A549 (cell line): ENCODE measurements around the gene TMEM132D. TPM values are rescaled to one million over a fixed set of nuclear protein-coding genes. Genes with fewer than 3 reads are reported as not detected.

Source experiments
- ATAC-seq, 2 experiments: fragments of 200-7000 bp in 1 of 2; fragments of >200 bp in 1 of 2; cut with Nextera tagmentation in 1 of 2; cut with Tn5 transposase in 1 of 2; 3 replicates each; pipeline versions ENCODE4 v1.8.0 to v1.9.1; 2018 to 2020; ENCODE audit warnings: mild to moderate bottlenecking in 1 of 2, moderate library complexity in 1 of 2
- CTCF ChIA-PET: fragments of 300-600 bp; sonication (Branson Sonifier 250); formaldehyde crosslinking; extraction: SDS; loops from one replicate; lab custom pipeline; 2021; ENCODE audit warnings: antibody characterized with exemption, inconsistent platforms; lab: Yijun Ruan, JAX
- POLR2A ChIA-PET: fragments of 350-600 bp; formaldehyde crosslinking; extraction: SDS; loops from one replicate; lab custom pipeline; 2021; ENCODE audit warnings: antibody characterized with exemption, inconsistent platforms; lab: Yijun Ruan, JAX
- DNase-seq, 2 experiments: peaks; one replicate each; pipeline versions ENCODE4 v3.0.0 to v3.0.0-alpha.2; 2011 to 2016; ENCODE audit warnings: low read depth in 1 of 2, low spot score in 1 of 2
- FAIRE-seq: peaks from 2 replicates; lab custom pipeline; 2011; peaks lifted over from hg19 to GRCh38; lab: Jason Lieb, UNC
- H3K27ac ChIP-seq, 2 experiments: fragments of >200 bp; sonication (Bioruptor Twin); formaldehyde crosslinking; 3 replicates each; pipeline ENCODE4 v1.5.1; 2016 to 2017
- H3K4me1 ChIP-seq: fragments of >200 bp; sonication (Bioruptor Twin); formaldehyde crosslinking; 3 replicates; pipeline ENCODE4 v1.6.1; 2016
- H3K4me2 ChIP-seq: fragments of >200 bp; sonication (Bioruptor Twin); formaldehyde crosslinking; 3 replicates; pipeline ENCODE4 v1.6.1; 2016
- H3K4me3 ChIP-seq: fragments of >200 bp; sonication (Bioruptor Twin); formaldehyde crosslinking; 3 replicates; pipeline ENCODE4 v1.5.1; 2016
- H3K9me3 ChIP-seq: fragments of >200 bp; sonication (Bioruptor Twin); formaldehyde crosslinking; 3 replicates; pipeline ENCODE4 v1.6.1; 2016
- E2F6 ChIP-seq: IDR thresholded peaks from 2 replicates; pipeline ENCODE4 v1.6.1; 2012; ENCODE audit warnings: low read depth, borderline replicate concordance
- EP300 ChIP-seq, 2 experiments: fragments of >200 bp; sonication (Bioruptor Twin); formaldehyde crosslinking; IDR thresholded peaks; 2 replicates in 1 of 2; 3 replicates in 1 of 2; pipeline ENCODE4 v1.6.1; 2016 to 2017
- FOSL2 ChIP-seq, 2 experiments: fragments of 450-650 bp in 1 of 2; fragments of >200 bp in 1 of 2; sonication (Bioruptor Twin) in 1 of 2; formaldehyde crosslinking; IDR thresholded peaks; 2 replicates each; pipeline versions ENCODE4 v1.5.0 to v1.6.1; 2016 to 2020; ENCODE audit warnings: mild to moderate bottlenecking in 1 of 2, moderate library complexity in 1 of 2
- HMGXB4 ChIP-seq: fragments of 250-450 bp; sonication (Bioruptor Pico); IDR thresholded peaks from 2 replicates; pipeline ENCODE4 v1.5.0; 2021; ENCODE audit warnings: mild to moderate bottlenecking, moderate library complexity, borderline replicate concordance
- MAFK ChIP-seq: fragments of 450-650 bp; IDR thresholded peaks from 2 replicates; pipeline ENCODE4 v1.6.1; 2014; ENCODE audit not compliant: partially characterized antibody
- NFE2L2 ChIP-seq: fragments of 150-350 bp; conservative IDR thresholded peaks from 2 replicates; pipeline ENCODE4 v1.6.1; 2014; ENCODE audit warnings: low read length
- PHF8 ChIP-seq: fragments of 200-600 bp; sonication (generic); IDR thresholded peaks from 2 replicates; pipeline ENCODE4 v1.6.1; 2016; ENCODE audit warnings: low read depth, mild to moderate bottlenecking, antibody characterized with exemption, moderate library complexity, borderline replicate concordance
- TFCP2L1 ChIP-seq: fragments of 250-450 bp; sonication (Bioruptor Pico); IDR thresholded peaks from 2 replicates; pipeline ENCODE4 v1.5.0; 2021; ENCODE audit warnings: mild to moderate bottlenecking
- ZFP36 ChIP-seq: fragments of 450-650 bp; IDR thresholded peaks from 2 replicates; pipeline ENCODE4 v1.6.1; 2014; ENCODE audit warnings: borderline replicate concordance; ENCODE audit not compliant: partially characterized antibody
- WGBS: methylation state at CpG from one replicate; pipeline ENCODE4 v1.1.6; 2017; ENCODE audit errors: missing lambda C conversion rate; 5-methylcytosine and 5-hydroxymethylcytosine counted together
- polyA plus RNA-seq, 4 experiments: library from polyadenylated mRNA; depleted of rRNA in 3 of 4; stranded (reverse); fragments of >200 nt; fragmentation: RNase III in 1 of 4; extraction: RNeasy Plus Mini Kit Qiagen cat#74134 plus additional on column Dnase treatment in 1 of 4; gene quantifications; 2 replicates in 3 of 4; 3 replicates in 1 of 4; pipeline ENCODE4 v1.2.3, GENCODE V29; 2011 to 2017
- TF ChIP-seq, protein P1 (sequence below): fragments of 200-600 bp; sonication (generic); IDR thresholded peaks from 2 replicates; pipeline ENCODE4 v1.6.1; 2016; ENCODE audit warnings: antibody characterized with exemption, mild to moderate bottlenecking, moderate library complexity
- TF ChIP-seq, protein P2 (sequence below): fragments of 150-350 bp; IDR thresholded peaks from 2 replicates; pipeline ENCODE4 v1.6.1; 2014; ENCODE audit warnings: low read depth, mild to moderate bottlenecking, low read length

Gene TMEM132D
- polyA plus RNA-seq, 2 of the 4 experiments (the other 2 are of a cell fraction): not detected

- no peak for ATAC-seq
- DNase-seq: no peak
- peak; percentile 48 for TF ChIP-seq MAFK
- TF ChIP-seq FOSL2 (IDR thresholded peaks at IDR 0.05): no peak
- TF ChIP-seq FOSL2 (CRISPR knock-in tag; IDR thresholded peaks at IDR 0.05): no peak
- FAIRE-seq: no peak
- no peak overlapping the region for H3K4me3 ChIP-seq
- WGBS: 2% methylated on average over 2 of the region's 2 CpGs
- H3K27ac ChIP-seq: no peak overlapping the region
- ChIA-PET CTCF (no interaction called here), POLR2A (no interaction called here)
- H3K4me1 ChIP-seq: no peaks in the 10 kb centered on the region
- no peak overlapping the region for H3K4me2 ChIP-seq
- H3K9me3 ChIP-seq: no peaks in the 10 kb centered on the region; the same call in 2 of the 3 replicates
Observed at GRCh38 chr12:129681830-129682229, 222.0 kb downstream of the TMEM132D start.

- no peaks in the 10 kb centered on the region; the same call in 2 of the 3 replicates for H3K9me3 ChIP-seq
- FAIRE-seq: no peak
Observed at GRCh38 chr12:129681151-129681550, 222.7 kb downstream of the TMEM132D start.

GRCh38 chr12:129676411-129676810 is 227.4 kb downstream of the TMEM132D start:
- POLR2A ChIA-PET: no interaction called here

More at GRCh38 chr12:129681151-129681550, 222.7 kb downstream of the TMEM132D start:
- Histone ChIP-seq H3K4me2 (no peak overlapping the region), H3K4me3 (no peak overlapping the region)
- no peak for DNase-seq
- no peak for ATAC-seq
- TF ChIP-seq PHF8 (no peak), HMGXB4 (no peak), TFCP2L1 (CRISPR knock-in tag) (no peak), EP300 (IDR thresholded peaks at IDR 0.05) (no peak), ZFP36 (no peak), NFE2L2 (no peak), MAFK (no peak)
- TF ChIP-seq, protein P1, sequence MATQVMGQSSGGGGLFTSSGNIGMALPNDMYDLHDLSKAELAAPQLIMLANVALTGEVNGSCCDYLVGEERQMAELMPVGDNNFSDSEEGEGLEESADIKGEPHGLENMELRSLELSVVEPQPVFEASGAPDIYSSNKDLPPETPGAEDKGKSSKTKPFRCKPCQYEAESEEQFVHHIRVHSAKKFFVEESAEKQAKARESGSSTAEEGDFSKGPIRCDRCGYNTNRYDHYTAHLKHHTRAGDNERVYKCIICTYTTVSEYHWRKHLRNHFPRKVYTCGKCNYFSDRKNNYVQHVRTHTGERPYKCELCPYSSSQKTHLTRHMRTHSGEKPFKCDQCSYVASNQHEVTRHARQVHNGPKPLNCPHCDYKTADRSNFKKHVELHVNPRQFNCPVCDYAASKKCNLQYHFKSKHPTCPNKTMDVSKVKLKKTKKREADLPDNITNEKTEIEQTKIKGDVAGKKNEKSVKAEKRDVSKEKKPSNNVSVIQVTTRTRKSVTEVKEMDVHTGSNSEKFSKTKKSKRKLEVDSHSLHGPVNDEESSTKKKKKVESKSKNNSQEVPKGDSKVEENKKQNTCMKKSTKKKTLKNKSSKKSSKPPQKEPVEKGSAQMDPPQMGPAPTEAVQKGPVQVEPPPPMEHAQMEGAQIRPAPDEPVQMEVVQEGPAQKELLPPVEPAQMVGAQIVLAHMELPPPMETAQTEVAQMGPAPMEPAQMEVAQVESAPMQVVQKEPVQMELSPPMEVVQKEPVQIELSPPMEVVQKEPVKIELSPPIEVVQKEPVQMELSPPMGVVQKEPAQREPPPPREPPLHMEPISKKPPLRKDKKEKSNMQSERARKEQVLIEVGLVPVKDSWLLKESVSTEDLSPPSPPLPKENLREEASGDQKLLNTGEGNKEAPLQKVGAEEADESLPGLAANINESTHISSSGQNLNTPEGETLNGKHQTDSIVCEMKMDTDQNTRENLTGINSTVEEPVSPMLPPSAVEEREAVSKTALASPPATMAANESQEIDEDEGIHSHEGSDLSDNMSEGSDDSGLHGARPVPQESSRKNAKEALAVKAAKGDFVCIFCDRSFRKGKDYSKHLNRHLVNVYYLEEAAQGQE: no peak
- TF ChIP-seq, protein P2, sequence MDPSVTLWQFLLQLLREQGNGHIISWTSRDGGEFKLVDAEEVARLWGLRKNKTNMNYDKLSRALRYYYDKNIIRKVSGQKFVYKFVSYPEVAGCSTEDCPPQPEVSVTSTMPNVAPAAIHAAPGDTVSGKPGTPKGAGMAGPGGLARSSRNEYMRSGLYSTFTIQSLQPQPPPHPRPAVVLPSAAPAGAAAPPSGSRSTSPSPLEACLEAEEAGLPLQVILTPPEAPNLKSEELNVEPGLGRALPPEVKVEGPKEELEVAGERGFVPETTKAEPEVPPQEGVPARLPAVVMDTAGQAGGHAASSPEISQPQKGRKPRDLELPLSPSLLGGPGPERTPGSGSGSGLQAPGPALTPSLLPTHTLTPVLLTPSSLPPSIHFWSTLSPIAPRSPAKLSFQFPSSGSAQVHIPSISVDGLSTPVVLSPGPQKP: no peak
- TF ChIP-seq, all 56 proteins: peak for 0
- Histone ChIP-seq H3K27ac (no peak overlapping the region), H3K4me1 (no peaks in the 10 kb centered on the region)
- ChIA-PET POLR2A (no interaction called here), CTCF (no interaction called here)
- 0% methylated on average over 1 of the region's 1 CpG for WGBS

More at GRCh38 chr12:129676411-129676810, 227.4 kb downstream of the TMEM132D start:
- Histone ChIP-seq H3K9me3 (no peaks in the 10 kb centered on the region; the same call in 2 of the 3 replicates), H3K4me2 (no peak overlapping the region), H3K4me1 (no peaks in the 10 kb centered on the region), H3K27ac (no peak overlapping the region), H3K4me3 (no peak overlapping the region)
- no peak for FAIRE-seq
- no peak for ATAC-seq
- TF ChIP-seq MAFK (no peak), HMGXB4 (no peak), E2F6 (no peak)
- DNase-seq: no peak
- 5% methylated on average over 7 of the region's 7 CpGs for WGBS
- CTCF ChIA-PET: interaction anchor here (0.7 kb wide), 1 partner anchor 193 kb away, joined by 3 read pairs; no protein-coding TSS in a partner anchor
